Neural cell (in vitro differentiated cells): ENCODE measurements around the gene MCL1. TPM values are rescaled to one million over a fixed set of nuclear protein-coding genes. Genes with fewer than 3 reads are reported as not detected.

Source experiments
- H2AFZ ChIP-seq: fragments of 200-600, 300-800 bp; sonication (generic), shearing (Covaris generic); 2 replicates; pipeline ENCODE4 v1.6.0; 2014; ENCODE audit warnings: low read depth, mild to moderate bottlenecking, antibody characterized with exemption, low read length, moderate library complexity
- H3F3A ChIP-seq: fragments of 200-600 bp; shearing (Covaris generic); 2 replicates; pipeline ENCODE4 v1.6.1; 2016; ENCODE audit warnings: mild to moderate bottlenecking, moderate library complexity, mixed read lengths, antibody characterized with exemption, low read length; ENCODE audit not compliant: insufficient read depth, poor library complexity, severe bottlenecking
- H3K27ac ChIP-seq: fragments of 200-600, 300-800 bp; sonication (generic), shearing (Covaris generic); 2 replicates; pipeline ENCODE4 v1.5.1; 2014; ENCODE audit warnings: mild to moderate bottlenecking, low read length, moderate library complexity
- H3K27me3 ChIP-seq: fragments of 300-800, 200-600 bp; sonication (generic), shearing (Covaris generic); 2 replicates; pipeline ENCODE4 v1.6.0; 2014; ENCODE audit warnings: mild to moderate bottlenecking, low read depth, low read length, moderate library complexity; ENCODE audit not compliant: insufficient read depth
- H3K36me3 ChIP-seq: fragments of 300-800, 200-600 bp; sonication (generic), shearing (Covaris generic); 2 replicates; pipeline ENCODE4 v1.5.1; 2014; ENCODE audit warnings: mild to moderate bottlenecking, antibody characterized with exemption, low read length, moderate library complexity; ENCODE audit not compliant: insufficient read depth
- H3K4me2 ChIP-seq: fragments of 300-800, 200-600 bp; sonication (generic), shearing (Covaris generic); 2 replicates; pipeline ENCODE4 v1.6.0; 2014; ENCODE audit warnings: mild to moderate bottlenecking, low read length
- H3K4me3 ChIP-seq: fragments of 300-800, 200-600 bp; sonication (generic), shearing (Covaris generic); 2 replicates; pipeline ENCODE4 v1.5.1; 2014; ENCODE audit warnings: mild to moderate bottlenecking, low read length, moderate library complexity
- H3K79me2 ChIP-seq: fragments of 200-600 bp; shearing (Covaris generic); replicated peaks from 2 replicates; pipeline ENCODE4 v1.6.0; 2014; ENCODE audit warnings: mild to moderate bottlenecking, low read length, moderate library complexity; ENCODE audit not compliant: insufficient read depth
- H3K9ac ChIP-seq: fragments of 300-800, 200-600 bp; sonication (generic), shearing (Covaris generic); 2 replicates; pipeline ENCODE4 v1.6.1; 2016; ENCODE audit warnings: mild to moderate bottlenecking, low read length, mixed read lengths
- H3K9me2 ChIP-seq: fragments of 200-600 bp; shearing (Covaris generic); 2 replicates; pipeline ENCODE4 v1.6.1; 2016; ENCODE audit warnings: mild to moderate bottlenecking, low read length, mixed read lengths; ENCODE audit not compliant: insufficient read depth
- H3K9me3 ChIP-seq: fragments of 200-600, 300-800 bp; sonication (generic), shearing (Covaris generic); 2 replicates; pipeline ENCODE4 v1.6.1; 2016; ENCODE audit warnings: mild to moderate bottlenecking, mixed run types, low read length, moderate library complexity, mixed read lengths
- H4K20me1 ChIP-seq: fragments of 200-600 bp; shearing (Covaris generic); 2 replicates; pipeline ENCODE4 v1.6.1; 2016; ENCODE audit warnings: mild to moderate bottlenecking, mixed run types; ENCODE audit not compliant: insufficient read depth
- EP300 ChIP-seq: fragments of 450-650 bp; conservative IDR thresholded peaks from 2 replicates; pipeline ENCODE4 v1.6.1; 2014; ENCODE audit warnings: antibody characterized with exemption, mild to moderate bottlenecking, moderate library complexity; ENCODE audit not compliant: poor library complexity, severe bottlenecking
- EZH2 ChIP-seq: fragments of 200-600, 300-800 bp; shearing (Covaris generic), sonication (generic); IDR thresholded peaks from 2 replicates; pipeline ENCODE4 v1.6.1; 2014; ENCODE audit warnings: antibody characterized with exemption, low read length, borderline replicate concordance, mild to moderate bottlenecking; ENCODE audit not compliant: insufficient read depth, poor library complexity, severe bottlenecking
- MXI1 ChIP-seq: fragments of 450-650 bp; conservative IDR thresholded peaks from 2 replicates; pipeline ENCODE4 v1.6.1; 2014; ENCODE audit warnings: antibody characterized with exemption, mild to moderate bottlenecking; ENCODE audit not compliant: poor library complexity, severe bottlenecking
- POLR2AphosphoS5 ChIP-seq: IDR thresholded peaks from 2 replicates; pipeline ENCODE4 v1.6.1; 2012
- RAD21 ChIP-seq: fragments of 450-650 bp; conservative IDR thresholded peaks from 2 replicates; pipeline ENCODE4 v1.6.1; 2014; ENCODE audit warnings: antibody characterized with exemption, mild to moderate bottlenecking, moderate library complexity
- SMC3 ChIP-seq: fragments of 450-650 bp; conservative IDR thresholded peaks from 2 replicates; pipeline ENCODE4 v1.6.1; 2014; ENCODE audit warnings: antibody characterized with exemption, mild to moderate bottlenecking, moderate library complexity; ENCODE audit not compliant: poor library complexity
- TAF1 ChIP-seq: IDR thresholded peaks from 2 replicates; pipeline ENCODE4 v1.6.1; 2012; ENCODE audit warnings: low read depth
- polyA plus RNA-seq: library from polyadenylated mRNA; depleted of rRNA; stranded (reverse); fragments of >200 nt; gene quantifications from 2 replicates; pipeline ENCODE4 v1.2.3, GENCODE V29; 2014
- TF ChIP-seq, protein P1 (sequence below): IDR thresholded peaks from 2 replicates; pipeline ENCODE4 v1.6.1; 2012; ENCODE audit warnings: borderline replicate concordance
- TF ChIP-seq, protein P2 (sequence below): fragments of 450-650 bp; IDR thresholded peaks from 2 replicates; pipeline ENCODE4 v1.5.1; 2014; ENCODE audit warnings: antibody characterized with exemption, mild to moderate bottlenecking, moderate library complexity; ENCODE audit not compliant: poor library complexity, severe bottlenecking

MCL1 gene
- polyA plus RNA-seq, 1 donor from 2014 or later: 171 TPM

DNA sequence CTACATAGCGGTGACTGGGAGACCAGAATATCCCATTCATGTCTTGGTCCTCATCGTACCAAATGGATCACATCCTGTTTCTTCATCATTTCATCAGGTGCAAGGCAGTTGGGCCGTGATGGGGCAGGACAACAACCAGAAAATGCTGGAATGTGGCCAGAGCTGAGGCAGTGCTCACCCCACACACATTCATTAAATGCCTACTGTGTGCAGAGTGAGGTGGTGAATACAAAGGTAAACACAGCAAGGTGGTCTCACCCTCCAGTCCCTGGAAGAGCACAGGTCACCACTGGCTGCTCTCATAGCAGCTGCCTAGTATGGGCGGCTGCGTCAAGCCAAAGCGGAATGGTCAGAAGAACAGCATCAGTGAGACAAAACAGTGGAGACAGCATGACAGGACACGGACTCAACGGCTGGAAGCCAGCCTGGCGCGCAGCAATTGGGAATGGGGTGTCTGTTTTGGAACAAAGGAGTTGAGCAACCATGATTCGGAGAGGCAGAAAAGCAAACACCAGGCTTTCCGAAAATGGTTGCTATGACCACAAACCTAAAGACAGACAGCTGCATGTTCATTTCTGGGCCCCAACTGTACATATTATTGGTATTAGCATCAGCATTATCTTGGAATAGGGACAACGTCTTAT is 35.8 kb downstream of the MCL1 start:
- Histone ChIP-seq H3K36me3 (no peaks in the 10 kb centered on the region), H4K20me1 (no peaks in the 10 kb centered on the region), H3K4me3 (no peak overlapping the region), H3K9me2 (no peaks in the 10 kb centered on the region), H3K27ac (no peak overlapping the region), H2AFZ (no peak overlapping the region), H3K27me3 (peaks cover 4% of the 10 kb centered on the region), H3F3A (no peaks in the 10 kb centered on the region), H3K4me2 (no peak overlapping the region), H3K79me2 (no peaks in the 10 kb centered on the region), H3K9ac (no peak overlapping the region), H3K9me3 (no peaks in the 10 kb centered on the region)
- TF ChIP-seq EP300 (no peak), TAF1 (no peak), SMC3 (no peak), RAD21 (no peak), EZH2 (no peak), MXI1 (no peak), POLR2AphosphoS5 (no peak)
- TF ChIP-seq, protein P1, sequence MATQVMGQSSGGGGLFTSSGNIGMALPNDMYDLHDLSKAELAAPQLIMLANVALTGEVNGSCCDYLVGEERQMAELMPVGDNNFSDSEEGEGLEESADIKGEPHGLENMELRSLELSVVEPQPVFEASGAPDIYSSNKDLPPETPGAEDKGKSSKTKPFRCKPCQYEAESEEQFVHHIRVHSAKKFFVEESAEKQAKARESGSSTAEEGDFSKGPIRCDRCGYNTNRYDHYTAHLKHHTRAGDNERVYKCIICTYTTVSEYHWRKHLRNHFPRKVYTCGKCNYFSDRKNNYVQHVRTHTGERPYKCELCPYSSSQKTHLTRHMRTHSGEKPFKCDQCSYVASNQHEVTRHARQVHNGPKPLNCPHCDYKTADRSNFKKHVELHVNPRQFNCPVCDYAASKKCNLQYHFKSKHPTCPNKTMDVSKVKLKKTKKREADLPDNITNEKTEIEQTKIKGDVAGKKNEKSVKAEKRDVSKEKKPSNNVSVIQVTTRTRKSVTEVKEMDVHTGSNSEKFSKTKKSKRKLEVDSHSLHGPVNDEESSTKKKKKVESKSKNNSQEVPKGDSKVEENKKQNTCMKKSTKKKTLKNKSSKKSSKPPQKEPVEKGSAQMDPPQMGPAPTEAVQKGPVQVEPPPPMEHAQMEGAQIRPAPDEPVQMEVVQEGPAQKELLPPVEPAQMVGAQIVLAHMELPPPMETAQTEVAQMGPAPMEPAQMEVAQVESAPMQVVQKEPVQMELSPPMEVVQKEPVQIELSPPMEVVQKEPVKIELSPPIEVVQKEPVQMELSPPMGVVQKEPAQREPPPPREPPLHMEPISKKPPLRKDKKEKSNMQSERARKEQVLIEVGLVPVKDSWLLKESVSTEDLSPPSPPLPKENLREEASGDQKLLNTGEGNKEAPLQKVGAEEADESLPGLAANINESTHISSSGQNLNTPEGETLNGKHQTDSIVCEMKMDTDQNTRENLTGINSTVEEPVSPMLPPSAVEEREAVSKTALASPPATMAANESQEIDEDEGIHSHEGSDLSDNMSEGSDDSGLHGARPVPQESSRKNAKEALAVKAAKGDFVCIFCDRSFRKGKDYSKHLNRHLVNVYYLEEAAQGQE: no peak
- TF ChIP-seq, protein P2, sequence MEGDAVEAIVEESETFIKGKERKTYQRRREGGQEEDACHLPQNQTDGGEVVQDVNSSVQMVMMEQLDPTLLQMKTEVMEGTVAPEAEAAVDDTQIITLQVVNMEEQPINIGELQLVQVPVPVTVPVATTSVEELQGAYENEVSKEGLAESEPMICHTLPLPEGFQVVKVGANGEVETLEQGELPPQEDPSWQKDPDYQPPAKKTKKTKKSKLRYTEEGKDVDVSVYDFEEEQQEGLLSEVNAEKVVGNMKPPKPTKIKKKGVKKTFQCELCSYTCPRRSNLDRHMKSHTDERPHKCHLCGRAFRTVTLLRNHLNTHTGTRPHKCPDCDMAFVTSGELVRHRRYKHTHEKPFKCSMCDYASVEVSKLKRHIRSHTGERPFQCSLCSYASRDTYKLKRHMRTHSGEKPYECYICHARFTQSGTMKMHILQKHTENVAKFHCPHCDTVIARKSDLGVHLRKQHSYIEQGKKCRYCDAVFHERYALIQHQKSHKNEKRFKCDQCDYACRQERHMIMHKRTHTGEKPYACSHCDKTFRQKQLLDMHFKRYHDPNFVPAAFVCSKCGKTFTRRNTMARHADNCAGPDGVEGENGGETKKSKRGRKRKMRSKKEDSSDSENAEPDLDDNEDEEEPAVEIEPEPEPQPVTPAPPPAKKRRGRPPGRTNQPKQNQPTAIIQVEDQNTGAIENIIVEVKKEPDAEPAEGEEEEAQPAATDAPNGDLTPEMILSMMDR: no peak

DNA sequence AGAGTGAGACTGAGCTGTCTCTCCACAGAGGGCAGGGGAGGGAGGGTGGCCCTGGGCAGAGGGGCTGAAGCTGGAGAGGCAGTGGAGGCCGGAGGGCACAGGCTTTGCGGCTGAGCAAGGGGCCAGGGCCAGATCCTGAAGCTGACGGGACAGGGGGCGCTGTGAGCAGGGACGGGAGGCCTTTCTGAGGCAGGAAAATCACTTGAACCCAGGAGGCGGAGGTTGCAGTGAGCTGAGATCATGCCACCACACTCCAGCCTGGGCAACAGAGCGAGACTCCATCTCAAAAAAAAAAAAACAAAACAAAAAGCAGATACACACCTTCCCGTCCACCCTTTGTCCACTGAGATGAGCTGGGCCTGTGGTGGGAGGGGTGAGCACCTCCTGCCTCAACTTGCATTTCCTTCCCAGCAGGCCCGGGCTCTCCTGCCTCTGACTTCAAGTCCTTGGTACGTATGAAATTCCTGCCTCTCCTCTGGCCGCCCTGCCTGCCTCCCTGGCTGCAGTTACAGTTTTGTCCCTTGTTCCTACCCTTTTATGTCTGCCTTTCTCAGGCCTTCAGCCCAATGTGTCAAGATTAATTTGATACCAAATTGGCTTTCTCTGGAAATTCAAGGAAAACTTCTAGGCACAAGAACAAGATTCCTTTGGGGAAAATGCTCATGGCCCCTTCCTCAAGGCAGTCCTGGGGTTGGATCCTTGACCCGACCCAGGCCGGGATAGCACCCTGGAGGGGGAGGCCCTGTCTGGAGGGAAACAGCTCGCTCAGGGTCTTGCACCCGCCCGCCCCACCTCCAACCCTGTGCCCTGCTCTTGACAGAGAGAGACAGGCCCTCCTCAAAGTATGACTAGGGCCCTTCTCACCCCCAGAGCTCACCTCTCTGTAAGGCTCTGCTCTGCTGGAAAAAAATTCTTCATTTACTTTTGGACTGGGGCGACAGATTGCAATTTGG is 41.4 kb downstream of the MCL1 start:
- no peaks in the 10 kb centered on the region for H3K36me3 ChIP-seq
- no peak overlapping the region for H2AFZ ChIP-seq
- no peak overlapping the region for H3K4me2 ChIP-seq
- no peak overlapping the region for H3K27ac ChIP-seq
- no peak overlapping the region for H3K9ac ChIP-seq
- H3K4me3 ChIP-seq: no peak overlapping the region
- no peak for TF ChIP-seq SMC3
- TF ChIP-seq, protein P1: no peak
- no peaks in the 10 kb centered on the region for H3F3A ChIP-seq
- no peaks in the 10 kb centered on the region for H3K27me3 ChIP-seq
- no peaks in the 10 kb centered on the region for H3K9me2 ChIP-seq
- no peaks in the 10 kb centered on the region for H3K9me3 ChIP-seq
- no peaks in the 10 kb centered on the region for H4K20me1 ChIP-seq
- H3K79me2 ChIP-seq: no peaks in the 10 kb centered on the region
